HUES48 (cell line): ENCODE results near the gene TMEM45B.
"Not testable (repeated sequence)": the region's sequence is repeated elsewhere in the genome, so short reads cannot be mapped to it uniquely, and the experiment has no call there.

Experiments used
- H3K27ac ChIP-seq: one replicate; pipeline ENCODE4 v1.7.0; 2013; ENCODE audit warnings: low read depth, low read length, inconsistent platforms
- H3K27me3 ChIP-seq: 2 replicates; pipeline ENCODE4 v1.6.1; 2013; ENCODE audit warnings: mild to moderate bottlenecking, low read length; ENCODE audit not compliant: control insufficient read depth, insufficient read depth
- H3K36me3 ChIP-seq: 2 replicates; pipeline ENCODE4 v1.6.1; 2013; ENCODE audit warnings: low read length; ENCODE audit not compliant: control insufficient read depth, insufficient read depth
- H3K4me1 ChIP-seq: 2 replicates; pipeline ENCODE4 v1.6.1; 2013; ENCODE audit warnings: mild to moderate bottlenecking, low read length; ENCODE audit not compliant: control insufficient read depth, insufficient read depth
- H3K4me3 ChIP-seq: 2 replicates; pipeline ENCODE4 v1.5.1; 2013; ENCODE audit warnings: mild to moderate bottlenecking, low read depth, low read length
- H3K9ac ChIP-seq: 2 replicates; pipeline ENCODE4 v1.6.1; 2013; ENCODE audit warnings: mild to moderate bottlenecking, low read depth, low read length, moderate library complexity
- H3K9me3 ChIP-seq: 2 replicates; pipeline ENCODE4 v1.6.1; 2013; ENCODE audit warnings: low read length; ENCODE audit not compliant: control insufficient read depth, insufficient read depth

TMEM45B gene

GRCh38 chr11:129853518-129854231 is 38.0 kb downstream of the TMEM45B start:
- Histone ChIP-seq H3K9ac (no peak overlapping the region), H3K27me3 (no peaks in the 10 kb centered on the region), H3K4me1 (no peaks in the 10 kb centered on the region), H3K9me3 (no peaks in the 10 kb centered on the region), H3K27ac (no peak overlapping the region), H3K4me3 (no peak overlapping the region), H3K36me3 (no peaks in the 10 kb centered on the region)

DNA sequence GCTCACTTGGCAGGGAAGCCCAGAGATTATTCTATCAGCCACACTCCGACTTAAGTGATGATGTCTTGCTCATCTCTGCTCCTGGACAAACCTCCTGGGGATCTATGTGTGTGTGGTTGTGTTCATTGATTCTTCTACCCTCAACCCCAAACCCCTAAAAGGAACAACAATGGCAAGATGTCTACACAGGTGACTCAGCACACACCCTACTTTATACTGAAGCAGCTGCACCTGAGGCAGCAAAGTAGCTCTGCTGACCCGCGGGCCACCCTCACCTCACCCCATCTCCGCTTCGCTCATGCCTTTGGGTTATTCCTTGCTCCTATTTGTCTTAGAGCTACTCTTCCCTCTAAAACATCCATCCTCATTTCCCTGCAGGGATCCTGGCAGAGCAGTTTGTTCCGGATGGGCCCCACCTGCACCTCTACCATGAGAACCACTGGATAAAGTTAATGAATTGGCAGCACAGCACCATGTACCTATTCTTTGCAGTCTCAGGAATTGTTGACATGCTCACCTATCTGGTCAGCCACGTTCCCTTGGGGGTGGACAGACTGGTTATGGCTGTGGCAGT is 38.7 kb downstream of the TMEM45B start:
- no peaks in the 10 kb centered on the region for H3K27me3 ChIP-seq
- H3K27ac ChIP-seq, result no peak overlapping the region
- H3K4me3 ChIP-seq, result no peak overlapping the region
- H3K9me3 ChIP-seq, result no peaks in the 10 kb centered on the region
- H3K36me3 ChIP-seq, result no peaks in the 10 kb centered on the region; the same call in 1 of the 2 replicates
- no peaks in the 10 kb centered on the region for H3K4me1 ChIP-seq
- H3K9ac ChIP-seq, result no peak overlapping the region

- H3K27ac ChIP-seq, result no peak overlapping the region
These were observed 39.4 kb downstream of the TMEM45B start for GRCh38 chr11:129855086-129855485.

DNA sequence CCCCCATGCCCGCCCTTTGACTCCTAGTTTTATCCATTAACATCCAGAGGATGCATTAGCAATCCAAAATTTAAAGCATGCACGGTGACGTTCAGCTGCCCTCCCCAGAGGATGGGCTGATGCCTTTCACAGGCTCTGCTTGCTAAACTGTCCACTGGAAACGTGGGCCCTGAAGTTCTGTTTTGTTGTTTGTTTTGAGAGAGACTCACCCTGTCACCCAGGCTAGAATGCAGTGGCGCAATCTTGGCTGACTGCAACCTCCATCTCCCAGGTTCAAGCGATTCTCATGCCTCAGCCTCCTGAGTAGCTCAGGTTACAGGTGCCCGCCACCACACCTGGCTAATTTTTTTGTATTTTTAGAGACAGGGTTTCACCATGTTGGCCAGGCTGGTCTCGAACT is 40.4 kb downstream of the TMEM45B start:
- H3K4me1 ChIP-seq, result no peaks in the 10 kb centered on the region
- peaks cover 7% of the 10 kb centered on the region for H3K36me3 ChIP-seq
- no peaks in the 10 kb centered on the region for H3K9me3 ChIP-seq
- no peak overlapping the region for H3K4me3 ChIP-seq
- H3K9ac ChIP-seq, result no peak overlapping the region
- no peaks in the 10 kb centered on the region for H3K27me3 ChIP-seq
- H3K27ac ChIP-seq, result no peak overlapping the region

More at GRCh38 chr11:129855086-129855485, 39.4 kb downstream of the TMEM45B start:
- Histone ChIP-seq H3K4me3 (no peak overlapping the region), H3K9ac (no peak overlapping the region), H3K36me3 (no peaks in the 10 kb centered on the region; the same call in 1 of the 2 replicates), H3K9me3 (no peaks in the 10 kb centered on the region), H3K27me3 (no peaks in the 10 kb centered on the region), H3K4me1 (no peaks in the 10 kb centered on the region)

DNA sequence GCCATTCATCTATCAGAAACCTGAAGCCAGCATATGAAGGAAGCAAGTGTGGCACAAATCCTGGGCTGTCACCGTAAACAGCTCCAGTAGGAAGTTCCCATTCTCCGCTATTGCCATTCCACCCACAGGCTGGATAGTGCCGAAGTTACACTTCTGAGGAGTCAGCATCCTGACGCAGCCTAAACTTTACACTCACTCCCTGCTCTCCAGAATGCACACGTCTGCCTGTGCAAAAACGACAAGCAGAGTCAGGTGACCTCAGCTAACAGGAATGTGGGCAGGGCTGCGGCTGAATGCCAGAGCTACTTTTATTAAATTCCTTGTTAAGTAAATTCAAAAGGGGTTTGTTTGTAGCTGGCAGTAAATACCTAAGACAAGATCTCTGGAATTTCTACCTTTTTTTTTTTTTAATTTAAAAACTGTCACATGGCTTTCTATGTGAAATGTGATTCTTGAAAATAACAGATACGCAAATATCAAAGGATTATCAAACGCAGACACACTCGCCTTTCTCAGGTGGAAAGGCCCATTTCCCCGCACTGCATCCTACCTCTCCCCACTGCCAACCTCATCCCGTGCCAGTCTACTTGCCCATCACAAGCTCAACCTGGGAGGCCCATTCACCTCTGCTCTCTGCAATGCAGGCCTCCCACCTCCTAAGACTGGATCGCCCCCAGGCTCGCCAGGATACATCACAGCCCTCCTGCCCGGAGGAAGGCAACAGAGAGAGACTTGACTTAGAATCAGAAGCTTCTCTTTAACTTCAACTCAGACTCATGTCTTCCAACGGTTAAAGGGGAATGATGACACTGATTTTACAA is 46.3 kb downstream of the TMEM45B start:
- H3K4me1 ChIP-seq, result peaks cover 7% of the 10 kb centered on the region; the same call in 1 of the 2 replicates
- peaks cover 55% of the 10 kb centered on the region for H3K36me3 ChIP-seq
- peak overlapping the region; percentile 36 for H3K27ac ChIP-seq
- H3K27me3 ChIP-seq, result no peaks in the 10 kb centered on the region
- no peak overlapping the region for H3K9ac ChIP-seq
- H3K9me3 ChIP-seq, result no peaks in the 10 kb centered on the region
- no peak overlapping the region for H3K4me3 ChIP-seq

GRCh38 chr11:129864811-129865210 is 49.2 kb downstream of the TMEM45B start:
- no peak overlapping the region for H3K4me3 ChIP-seq
- no peak overlapping the region for H3K9ac ChIP-seq
- no peak overlapping the region for H3K27ac ChIP-seq
- H3K36me3 ChIP-seq, result peaks cover 82% of the 10 kb centered on the region
- H3K27me3 ChIP-seq, result no peaks in the 10 kb centered on the region
- peaks cover 7% of the 10 kb centered on the region; the same call in 1 of the 2 replicates for H3K4me1 ChIP-seq
- no peaks in the 10 kb centered on the region for H3K9me3 ChIP-seq

- H3K36me3 ChIP-seq, result peaks cover 87% of the 10 kb centered on the region
- H3K9ac ChIP-seq, result no peak overlapping the region
- H3K27me3 ChIP-seq, result no peaks in the 10 kb centered on the region
- H3K9me3 ChIP-seq, result no peaks in the 10 kb centered on the region
- peaks cover 7% of the 10 kb centered on the region; the same call in 1 of the 2 replicates for H3K4me1 ChIP-seq
- no peak overlapping the region for H3K4me3 ChIP-seq
- no peak overlapping the region for H3K27ac ChIP-seq
These were observed 50.1 kb downstream of the TMEM45B start for GRCh38 chr11:129865701-129866100.

GRCh38 chr11:129866311-129866710 is 50.7 kb downstream of the TMEM45B start:
- no peaks in the 10 kb centered on the region for H3K27me3 ChIP-seq
- peaks cover 87% of the 10 kb centered on the region for H3K36me3 ChIP-seq
- H3K9me3 ChIP-seq, result no peaks in the 10 kb centered on the region
- no peak overlapping the region for H3K9ac ChIP-seq
- peaks cover 7% of the 10 kb centered on the region; the same call in 1 of the 2 replicates for H3K4me1 ChIP-seq
- no peak overlapping the region for H3K4me3 ChIP-seq
- H3K27ac ChIP-seq, result no peak overlapping the region

DNA sequence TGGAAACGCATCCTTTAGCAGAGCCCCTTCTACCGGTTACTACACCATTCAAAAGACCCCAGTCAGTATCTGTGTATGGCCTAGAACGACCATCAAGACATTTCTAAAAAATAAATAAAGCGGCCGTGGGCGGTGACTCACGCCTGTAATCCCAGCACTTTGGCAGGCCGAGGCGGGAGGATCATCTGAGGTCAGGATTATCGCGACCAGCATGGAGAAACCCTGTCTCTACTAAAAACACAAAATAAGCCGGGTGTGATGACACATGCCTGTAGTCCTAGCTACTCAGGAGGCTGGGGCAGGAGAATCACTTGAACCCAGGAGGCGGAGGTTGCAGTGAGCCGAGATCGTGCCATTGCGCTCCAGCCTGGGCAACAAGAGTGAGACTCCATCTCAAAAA is 53.0 kb downstream of the TMEM45B start:
- not testable (repeated sequence) for H3K4me3 ChIP-seq, H3K27me3 ChIP-seq, H3K4me1 ChIP-seq, H3K27ac ChIP-seq, H3K9me3 ChIP-seq, H3K9ac ChIP-seq
- peaks cover 97% of the 10 kb centered on the region for H3K36me3 ChIP-seq

DNA sequence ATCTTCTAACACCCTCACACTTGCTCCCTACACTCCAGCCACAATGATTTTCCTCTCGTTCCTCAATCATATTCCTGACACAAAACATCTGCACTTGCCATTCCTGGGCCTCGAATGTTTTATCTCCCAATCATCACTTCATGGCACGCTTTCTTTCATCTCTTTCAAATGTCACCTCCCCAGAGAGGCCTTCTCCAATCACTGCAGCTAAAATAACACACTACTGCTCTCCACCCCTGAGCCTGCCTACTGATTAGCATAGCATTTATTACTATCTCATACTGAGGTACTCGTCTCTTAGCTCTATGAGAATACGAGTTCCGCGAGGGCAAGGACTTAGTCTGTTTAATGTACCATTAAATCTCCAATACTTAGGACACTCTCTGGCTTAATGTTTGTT is 56.3 kb downstream of the TMEM45B start:
- peaks cover 97% of the 10 kb centered on the region for H3K36me3 ChIP-seq
- no peaks in the 10 kb centered on the region for H3K27me3 ChIP-seq
- H3K27ac ChIP-seq, result no peak overlapping the region
- H3K4me1 ChIP-seq, result no peaks in the 10 kb centered on the region
- no peak overlapping the region for H3K4me3 ChIP-seq
- H3K9me3 ChIP-seq, result no peaks in the 10 kb centered on the region
- H3K9ac ChIP-seq, result no peak overlapping the region

DNA sequence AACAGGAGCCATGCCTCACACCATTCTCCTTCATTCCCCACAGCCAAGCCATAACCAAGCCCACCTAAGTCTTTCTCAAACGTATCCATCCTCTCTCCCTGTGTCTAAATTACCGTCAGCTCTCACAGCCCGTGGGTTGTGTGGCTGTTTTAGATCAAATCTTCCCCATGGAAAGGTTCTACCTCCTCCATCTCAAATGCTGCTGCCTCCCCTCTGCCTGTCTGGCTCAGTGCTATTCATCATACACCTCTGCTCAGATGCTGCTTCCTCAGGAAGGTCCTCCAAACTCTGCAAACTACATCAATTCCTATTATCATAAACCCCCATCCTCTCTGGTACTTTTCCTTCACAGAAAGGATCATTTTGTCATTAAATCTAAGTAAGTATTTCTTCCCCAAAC is 64.7 kb downstream of the TMEM45B start:
- no peaks in the 10 kb centered on the region for H3K4me1 ChIP-seq
- H3K36me3 ChIP-seq, result peaks cover 100% of the 10 kb centered on the region
- H3K4me3 ChIP-seq, result no peak overlapping the region
- no peak overlapping the region for H3K27ac ChIP-seq
- H3K9ac ChIP-seq, result no peak overlapping the region
- H3K9me3 ChIP-seq, result no peaks in the 10 kb centered on the region
- H3K27me3 ChIP-seq, result no peaks in the 10 kb centered on the region
